ENCODE data around the gene COL8A2.

COL8A2 gene

GRCh38 chr1:36128126-36128904, 3.3 kb upstream of the COL8A2 start:
- TF ChIP-seq CTCF (IDR thresholded peaks at IDR 0.05; ENCODE audit: low read depth, low read length) = no peak
- no peak overlapping the region for H3K4me3 ChIP-seq (ENCODE audit: low read depth, low read length)

GRCh38 chr1:36126797-36127500, 1.9 kb upstream of the COL8A2 start:
- no peak for TF ChIP-seq CTCF (IDR thresholded peaks at IDR 0.05; ENCODE audit: low read depth, low read length)
- H3K4me3 ChIP-seq (ENCODE audit: low read depth, low read length) = no peak overlapping the region

- TF ChIP-seq CTCF (IDR thresholded peaks at IDR 0.05; ENCODE audit: low read depth, low read length) = no peak
Observed at GRCh38 chr1:36126005-36126716, 1.1 kb upstream of the COL8A2 start.

GRCh38 chr1:36124404-36125128, 456 bp downstream of the COL8A2 start:
- H3K4me3 ChIP-seq (ENCODE audit: low read depth, low read length) = no peak overlapping the region
- TF ChIP-seq CTCF (IDR thresholded peaks at IDR 0.05; ENCODE audit: low read depth, low read length) = no peak

More at GRCh38 chr1:36126005-36126716, 1.1 kb upstream of the COL8A2 start:
- no peak overlapping the region for H3K4me3 ChIP-seq (ENCODE audit: low read depth, low read length)

GRCh38 chr1:36123356-36123755, 1.7 kb downstream of the COL8A2 start:
- no peak overlapping the region for H3K4me3 ChIP-seq (ENCODE audit: low read depth, low read length)
- no peak for TF ChIP-seq CTCF (IDR thresholded peaks at IDR 0.05; ENCODE audit: low read depth, low read length)

GRCh38 chr1:36122062-36123030, 2.7 kb downstream of the COL8A2 start:
- no peak for TF ChIP-seq CTCF (IDR thresholded peaks at IDR 0.05; ENCODE audit: low read depth, low read length)

More at GRCh38 chr1:36122062-36123030, 2.7 kb downstream of the COL8A2 start:
- H3K4me3 ChIP-seq (ENCODE audit: low read depth, low read length) = no peak overlapping the region
